PC-9 (cell line): ENCODE results near the gene LDHA.

Experiments
- EZH2 ChIP-seq: fragments of 200-600 bp; sonication (generic); IDR thresholded peaks from 2 replicates; pipeline ENCODE4 v1.8.0; 2017; ENCODE audit warnings: antibody characterized with exemption, low read depth
- TF ChIP-seq, protein P1 (sequence below): fragments of 200-600 bp; sonication (generic); conservative IDR thresholded peaks from 2 replicates; pipeline ENCODE4 v1.6.1; 2017; ENCODE audit warnings: mixed run types, antibody characterized with exemption, mild to moderate bottlenecking, moderate library complexity

DNA sequence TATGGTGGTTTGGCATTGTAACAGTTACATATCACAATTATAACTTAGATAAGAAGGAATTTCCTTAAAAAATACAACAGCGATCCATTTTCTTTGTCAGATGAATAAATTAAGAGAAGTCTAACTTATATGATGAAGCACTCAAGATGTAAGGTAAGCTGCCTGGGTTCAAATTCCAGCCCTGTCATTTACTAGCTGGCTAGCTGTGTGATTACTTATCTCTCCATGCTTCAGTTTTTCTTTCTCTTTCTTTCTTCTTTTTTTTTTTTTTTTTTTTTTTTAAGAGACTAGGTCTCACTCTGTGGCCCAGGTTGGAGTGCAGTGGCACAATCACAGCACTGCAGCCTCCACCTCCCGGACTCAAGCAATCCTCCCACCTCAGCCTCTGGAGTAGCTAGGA lies 22.2 kb upstream of the LDHA start:
- TF ChIP-seq, protein P1, sequence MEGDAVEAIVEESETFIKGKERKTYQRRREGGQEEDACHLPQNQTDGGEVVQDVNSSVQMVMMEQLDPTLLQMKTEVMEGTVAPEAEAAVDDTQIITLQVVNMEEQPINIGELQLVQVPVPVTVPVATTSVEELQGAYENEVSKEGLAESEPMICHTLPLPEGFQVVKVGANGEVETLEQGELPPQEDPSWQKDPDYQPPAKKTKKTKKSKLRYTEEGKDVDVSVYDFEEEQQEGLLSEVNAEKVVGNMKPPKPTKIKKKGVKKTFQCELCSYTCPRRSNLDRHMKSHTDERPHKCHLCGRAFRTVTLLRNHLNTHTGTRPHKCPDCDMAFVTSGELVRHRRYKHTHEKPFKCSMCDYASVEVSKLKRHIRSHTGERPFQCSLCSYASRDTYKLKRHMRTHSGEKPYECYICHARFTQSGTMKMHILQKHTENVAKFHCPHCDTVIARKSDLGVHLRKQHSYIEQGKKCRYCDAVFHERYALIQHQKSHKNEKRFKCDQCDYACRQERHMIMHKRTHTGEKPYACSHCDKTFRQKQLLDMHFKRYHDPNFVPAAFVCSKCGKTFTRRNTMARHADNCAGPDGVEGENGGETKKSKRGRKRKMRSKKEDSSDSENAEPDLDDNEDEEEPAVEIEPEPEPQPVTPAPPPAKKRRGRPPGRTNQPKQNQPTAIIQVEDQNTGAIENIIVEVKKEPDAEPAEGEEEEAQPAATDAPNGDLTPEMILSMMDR = no peak
- no peak for TF ChIP-seq EZH2
